ENCODE data around the gene SPATA19. TPM values are rescaled to one million over a fixed set of nuclear protein-coding genes. Genes with fewer than 3 reads are reported as not detected.

The SPATA19 gene
- total and polyA plus RNA-seq, 2 experiments from 2014 or later, result not detected

GRCh38 chr11:133843454-133843987 is 1.8 kb downstream of the SPATA19 start:
- Histone ChIP-seq H3K27ac (no peak overlapping the region), H3K27me3 (no peaks in the 10 kb centered on the region), H3K9me3 (ENCODE audit: low read depth) (no peaks in the 10 kb centered on the region), H3K36me3 (no peaks in the 10 kb centered on the region), H3K4me3 (no peak overlapping the region), H3K4me1 (ENCODE audit: low read depth) (no peaks in the 10 kb centered on the region)
- no peak for DNase-seq (ENCODE audit: low read depth in 1 of 2, low spot score in 1 of 2)
- TF ChIP-seq, protein P1, sequence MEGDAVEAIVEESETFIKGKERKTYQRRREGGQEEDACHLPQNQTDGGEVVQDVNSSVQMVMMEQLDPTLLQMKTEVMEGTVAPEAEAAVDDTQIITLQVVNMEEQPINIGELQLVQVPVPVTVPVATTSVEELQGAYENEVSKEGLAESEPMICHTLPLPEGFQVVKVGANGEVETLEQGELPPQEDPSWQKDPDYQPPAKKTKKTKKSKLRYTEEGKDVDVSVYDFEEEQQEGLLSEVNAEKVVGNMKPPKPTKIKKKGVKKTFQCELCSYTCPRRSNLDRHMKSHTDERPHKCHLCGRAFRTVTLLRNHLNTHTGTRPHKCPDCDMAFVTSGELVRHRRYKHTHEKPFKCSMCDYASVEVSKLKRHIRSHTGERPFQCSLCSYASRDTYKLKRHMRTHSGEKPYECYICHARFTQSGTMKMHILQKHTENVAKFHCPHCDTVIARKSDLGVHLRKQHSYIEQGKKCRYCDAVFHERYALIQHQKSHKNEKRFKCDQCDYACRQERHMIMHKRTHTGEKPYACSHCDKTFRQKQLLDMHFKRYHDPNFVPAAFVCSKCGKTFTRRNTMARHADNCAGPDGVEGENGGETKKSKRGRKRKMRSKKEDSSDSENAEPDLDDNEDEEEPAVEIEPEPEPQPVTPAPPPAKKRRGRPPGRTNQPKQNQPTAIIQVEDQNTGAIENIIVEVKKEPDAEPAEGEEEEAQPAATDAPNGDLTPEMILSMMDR (IDR thresholded peaks at IDR 0.05; ENCODE audit: low read depth, low read length), result no peak

DNA sequence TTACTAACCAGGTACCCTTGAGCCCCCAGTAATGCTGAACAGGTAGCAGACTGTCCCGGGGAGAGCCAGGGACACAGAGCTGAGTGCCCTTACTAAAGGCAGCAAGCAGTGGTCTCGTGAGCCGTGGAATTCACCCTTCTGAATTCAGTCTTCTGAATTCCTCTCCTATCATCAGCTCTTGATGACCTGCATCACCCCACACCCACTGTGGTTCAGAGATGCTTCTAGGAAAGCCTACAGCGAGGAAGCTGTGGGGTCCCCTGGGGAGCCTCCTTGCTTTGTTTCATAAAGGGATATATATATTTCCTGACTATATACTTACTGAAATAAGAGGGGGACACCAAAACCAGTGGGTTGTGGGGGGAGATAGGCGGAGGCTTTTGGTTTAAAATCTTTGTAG is 2.6 kb downstream of the SPATA19 start:
- no peaks in the 10 kb centered on the region for H3K4me1 ChIP-seq (ENCODE audit: low read depth)
- H3K4me3 ChIP-seq, result no peak overlapping the region
- DNase-seq (ENCODE audit: low read depth in 1 of 2, low spot score in 1 of 2), result no peak
- no peaks in the 10 kb centered on the region for H3K9me3 ChIP-seq (ENCODE audit: low read depth)
- no peaks in the 10 kb centered on the region for H3K36me3 ChIP-seq
- no peaks in the 10 kb centered on the region for H3K27me3 ChIP-seq
- TF ChIP-seq, protein P1 (IDR thresholded peaks at IDR 0.05; ENCODE audit: low read depth, low read length), result no peak
- H3K27ac ChIP-seq, result no peak overlapping the region

GRCh38 chr11:133842053-133842452 is 3.3 kb downstream of the SPATA19 start:
- no peak overlapping the region for H3K4me3 ChIP-seq
- no peaks in the 10 kb centered on the region for H3K9me3 ChIP-seq (ENCODE audit: low read depth)
- TF ChIP-seq, protein P1 (IDR thresholded peaks at IDR 0.05; ENCODE audit: low read depth, low read length), result no peak
- no peaks in the 10 kb centered on the region for H3K36me3 ChIP-seq
- no peak for DNase-seq (ENCODE audit: low read depth in 1 of 2, low spot score in 1 of 2)
- no peaks in the 10 kb centered on the region for H3K27me3 ChIP-seq
- H3K27ac ChIP-seq, result no peak overlapping the region
- H3K4me1 ChIP-seq (ENCODE audit: low read depth), result no peaks in the 10 kb centered on the region

- Histone ChIP-seq H3K36me3 (no peaks in the 10 kb centered on the region), H3K4me1 (ENCODE audit: low read depth) (no peaks in the 10 kb centered on the region), H3K4me3 (no peak overlapping the region), H3K27ac (no peak overlapping the region), H3K9me3 (ENCODE audit: low read depth) (no peaks in the 10 kb centered on the region), H3K27me3 (no peaks in the 10 kb centered on the region)
- no peak for DNase-seq (ENCODE audit: low read depth in 1 of 2, low spot score in 1 of 2)
- TF ChIP-seq, protein P1 (IDR thresholded peaks at IDR 0.05; ENCODE audit: low read depth, low read length), result no peak
Measured at GRCh38 chr11:133841279-133842043, 3.9 kb downstream of the SPATA19 start.

DNA sequence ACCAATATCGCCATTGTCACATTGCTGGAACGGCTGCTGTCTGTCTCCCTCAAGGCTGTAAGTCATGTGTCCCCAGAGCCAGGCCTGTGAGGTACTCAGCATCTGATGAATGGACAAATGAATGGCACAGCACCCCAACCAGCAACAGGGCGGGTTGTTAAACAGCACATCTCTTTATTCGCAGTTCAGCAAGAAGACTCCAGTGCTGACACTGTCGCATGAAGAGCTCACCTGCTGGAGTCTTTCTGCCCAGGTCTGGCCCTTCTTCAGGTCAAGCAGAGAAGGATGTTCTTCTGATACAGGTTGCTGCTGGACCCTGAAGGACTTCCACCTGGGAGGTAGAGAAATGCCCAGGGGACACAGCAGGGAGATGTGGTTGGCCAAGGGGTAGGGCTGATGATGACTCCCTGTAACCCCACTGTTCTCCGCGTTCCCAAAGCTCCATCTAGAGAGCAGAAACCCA is 4.8 kb downstream of the SPATA19 start:
- H3K4me1 ChIP-seq (ENCODE audit: low read depth), result no peaks in the 10 kb centered on the region
- no peak overlapping the region for H3K27ac ChIP-seq
- no peak for DNase-seq (ENCODE audit: low read depth in 1 of 2, low spot score in 1 of 2)
- TF ChIP-seq, protein P1 (IDR thresholded peaks at IDR 0.05; ENCODE audit: low read depth, low read length), result no peak
- no peaks in the 10 kb centered on the region for H3K27me3 ChIP-seq
- H3K36me3 ChIP-seq, result no peaks in the 10 kb centered on the region
- H3K9me3 ChIP-seq (ENCODE audit: low read depth), result no peaks in the 10 kb centered on the region
- no peak overlapping the region for H3K4me3 ChIP-seq

All from cardiac muscle cell (in vitro differentiated cells and primary cell).